LNCaP clone FGC (cell line): ENCODE results near the gene MAST4.
A peak's percentile ranks its signal among the peaks of the same experiment; 100 is the strongest.

Experiments
- DNase-seq: peaks from one replicate; pipeline ENCODE4 v3.0.0-alpha.2; 2011; ENCODE audit warnings: low read depth
- H3K4me3 ChIP-seq: 2 replicates; pipeline ENCODE4 v1.5.1; 2011; ENCODE audit warnings: mild to moderate bottlenecking, low read depth, low read length, control low read depth
- TF ChIP-seq, protein P1 (sequence below): IDR thresholded peaks from 2 replicates; pipeline ENCODE4 v1.5.1; 2012; ENCODE audit warnings: mild to moderate bottlenecking; ENCODE audit not compliant: control insufficient read depth, insufficient read depth; ENCODE audit errors: extremely low read depth

Gene MAST4

DNA sequence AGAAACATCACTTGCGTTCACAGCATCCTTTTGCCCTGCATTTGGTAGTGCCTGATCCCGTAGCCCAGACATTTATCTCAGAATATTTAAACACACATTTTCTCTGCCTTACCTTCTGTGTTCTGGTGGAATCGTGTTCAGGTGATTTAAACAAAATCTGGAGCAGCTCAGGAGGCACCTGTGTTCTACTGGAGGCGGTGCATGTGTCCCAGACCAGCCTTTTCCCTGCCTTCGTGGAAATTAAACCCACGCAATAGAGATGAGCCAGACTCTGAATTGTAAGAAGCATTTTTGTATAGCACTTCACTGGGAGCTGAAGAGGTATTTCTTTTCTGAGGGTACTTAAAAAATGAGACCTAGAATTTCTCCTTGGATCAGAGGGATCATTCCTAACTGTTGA lies 212.5 kb downstream of the MAST4 start:
- no peak for DNase-seq
- no peak overlapping the region for H3K4me3 ChIP-seq
- TF ChIP-seq, protein P1, sequence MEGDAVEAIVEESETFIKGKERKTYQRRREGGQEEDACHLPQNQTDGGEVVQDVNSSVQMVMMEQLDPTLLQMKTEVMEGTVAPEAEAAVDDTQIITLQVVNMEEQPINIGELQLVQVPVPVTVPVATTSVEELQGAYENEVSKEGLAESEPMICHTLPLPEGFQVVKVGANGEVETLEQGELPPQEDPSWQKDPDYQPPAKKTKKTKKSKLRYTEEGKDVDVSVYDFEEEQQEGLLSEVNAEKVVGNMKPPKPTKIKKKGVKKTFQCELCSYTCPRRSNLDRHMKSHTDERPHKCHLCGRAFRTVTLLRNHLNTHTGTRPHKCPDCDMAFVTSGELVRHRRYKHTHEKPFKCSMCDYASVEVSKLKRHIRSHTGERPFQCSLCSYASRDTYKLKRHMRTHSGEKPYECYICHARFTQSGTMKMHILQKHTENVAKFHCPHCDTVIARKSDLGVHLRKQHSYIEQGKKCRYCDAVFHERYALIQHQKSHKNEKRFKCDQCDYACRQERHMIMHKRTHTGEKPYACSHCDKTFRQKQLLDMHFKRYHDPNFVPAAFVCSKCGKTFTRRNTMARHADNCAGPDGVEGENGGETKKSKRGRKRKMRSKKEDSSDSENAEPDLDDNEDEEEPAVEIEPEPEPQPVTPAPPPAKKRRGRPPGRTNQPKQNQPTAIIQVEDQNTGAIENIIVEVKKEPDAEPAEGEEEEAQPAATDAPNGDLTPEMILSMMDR = no peak

DNA sequence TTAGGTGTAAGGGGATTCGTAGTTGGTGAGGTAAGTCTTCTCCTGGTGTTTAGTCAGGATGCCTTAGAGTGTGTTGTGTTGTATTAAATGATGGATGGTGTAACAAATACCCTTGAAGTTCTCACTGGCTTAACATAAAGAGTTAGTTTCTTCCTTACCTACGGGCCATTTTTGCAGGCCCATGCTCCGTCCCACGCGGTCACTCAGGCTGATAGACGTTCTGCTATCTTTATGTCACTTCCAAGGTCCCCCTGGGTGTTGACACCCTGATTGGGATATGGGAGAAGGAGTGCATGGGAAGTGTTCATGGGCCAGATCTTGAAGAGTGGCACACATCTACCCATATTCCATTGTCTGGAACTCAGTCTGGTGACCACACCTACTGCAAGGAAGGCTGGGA lies 214.0 kb downstream of the MAST4 start:
- TF ChIP-seq, protein P1 = no peak
- no peak for DNase-seq
- no peak overlapping the region for H3K4me3 ChIP-seq

DNA sequence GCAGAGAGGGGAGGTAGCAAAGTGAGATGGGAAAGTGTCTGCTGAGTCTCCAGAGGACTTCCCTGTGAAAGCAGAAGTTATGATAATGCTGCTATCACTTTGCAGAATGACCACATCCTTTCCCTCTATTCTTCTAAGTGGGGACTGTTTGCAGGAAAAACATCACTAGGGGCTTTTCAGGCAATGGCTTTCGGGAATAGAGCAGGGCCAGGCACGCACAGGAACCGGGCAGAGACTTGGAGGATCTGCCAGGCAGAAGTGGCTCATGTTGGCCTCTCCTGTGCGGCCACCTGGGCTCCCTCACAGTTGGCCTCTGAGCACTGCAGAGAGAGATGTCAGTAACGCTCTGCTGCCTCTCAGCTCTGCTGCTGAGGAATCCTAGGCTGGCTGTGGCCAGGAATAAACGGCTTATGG lies 214.7 kb downstream of the MAST4 start:
- TF ChIP-seq, protein P1 = no peak
- no peak for DNase-seq
- no peak overlapping the region for H3K4me3 ChIP-seq

DNA sequence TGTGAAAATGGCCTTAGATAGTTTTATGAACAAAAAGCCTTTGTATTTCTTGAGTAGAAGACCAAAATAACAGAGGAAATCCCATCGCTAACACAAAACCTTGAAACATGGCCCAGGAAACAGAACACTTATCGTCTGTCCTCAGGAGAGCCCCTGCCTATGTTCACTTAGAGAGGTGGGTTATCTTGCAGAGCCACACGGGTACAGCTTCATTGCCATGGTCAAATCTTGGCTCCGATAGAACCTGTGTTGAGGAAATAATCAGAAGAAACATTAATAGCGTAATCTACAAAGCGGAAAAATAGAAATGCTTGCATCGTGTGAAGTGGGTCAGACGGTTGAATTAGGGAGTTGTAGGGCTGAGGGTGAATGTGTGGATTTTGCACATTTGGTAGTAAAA lies 216.1 kb downstream of the MAST4 start:
- DNase-seq = no peak
- H3K4me3 ChIP-seq = no peak overlapping the region
- TF ChIP-seq, protein P1 = no peak

DNA sequence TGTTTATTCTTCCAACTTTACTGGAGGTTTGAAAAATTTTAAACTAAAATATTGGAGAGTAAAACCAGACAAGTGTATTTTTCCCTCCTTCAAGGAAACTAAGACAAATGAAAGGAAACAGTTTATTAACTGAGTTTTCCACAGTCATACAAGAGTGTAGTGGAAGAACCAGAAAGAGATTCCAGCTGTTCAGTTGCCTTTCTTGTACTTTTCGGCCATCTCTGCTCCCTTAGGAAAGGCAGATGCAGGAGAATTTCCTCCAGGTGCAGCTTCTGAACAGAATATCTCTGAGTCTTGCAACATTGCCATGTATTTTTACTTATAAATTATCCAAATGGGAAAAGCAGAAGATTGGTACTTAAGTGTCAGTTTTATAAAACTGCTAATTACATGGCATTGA lies 217.1 kb downstream of the MAST4 start:
- no peak for DNase-seq
- H3K4me3 ChIP-seq = no peak overlapping the region
- TF ChIP-seq, protein P1 = no peak

DNA sequence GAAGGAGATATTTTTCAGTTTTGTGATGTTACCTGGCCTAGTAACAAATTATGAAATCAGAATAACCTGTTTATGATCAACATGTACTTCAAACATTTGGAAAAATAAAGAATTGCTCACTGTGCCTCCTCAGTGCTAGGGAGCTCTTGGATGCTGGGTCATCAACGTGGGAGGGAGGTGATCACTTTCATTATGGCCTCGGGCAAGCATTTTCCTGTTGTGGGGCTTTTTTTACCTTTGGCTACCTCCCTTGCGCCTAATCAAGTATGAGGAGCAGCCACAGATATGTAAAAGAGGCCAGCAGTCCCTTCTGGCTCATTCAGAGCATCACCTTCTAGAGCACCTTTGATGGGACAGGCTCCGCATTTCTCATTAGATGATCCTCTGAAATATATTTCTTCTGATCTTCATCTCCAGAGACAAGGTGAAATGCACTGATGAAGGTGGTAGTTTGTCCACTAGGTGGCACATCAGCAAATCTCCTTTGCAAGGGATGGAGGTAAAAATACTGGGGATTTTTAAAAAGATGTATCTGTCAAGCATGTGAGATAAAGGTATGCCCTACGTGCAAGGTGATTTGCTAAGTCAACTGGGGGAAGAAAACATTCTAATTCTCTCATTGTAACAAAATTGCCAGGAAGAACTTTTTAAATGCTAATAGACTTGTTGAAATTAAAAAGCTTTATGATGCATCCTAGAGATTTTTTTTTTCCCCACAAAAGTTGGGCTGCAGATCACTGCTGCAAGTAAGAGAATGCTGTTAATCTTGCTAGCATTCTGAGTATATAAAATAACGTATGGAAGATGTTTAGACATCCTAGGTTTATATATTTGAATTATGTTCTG lies 218.2 kb downstream of the MAST4 start:
- no peak for DNase-seq
- no peak overlapping the region for H3K4me3 ChIP-seq
- TF ChIP-seq, protein P1 = peak; percentile 80
